Measurements from ENCODE around the gene KIF3B. TPM values are rescaled to one million over a fixed set of nuclear protein-coding genes. Genes with fewer than 3 reads are reported as not detected.
A peak's percentile ranks its signal among the peaks of the same experiment; 100 is the strongest.

KIF3B gene
- total RNA-seq, 1 experiment from 2014 or later = 20.0 TPM

DNA sequence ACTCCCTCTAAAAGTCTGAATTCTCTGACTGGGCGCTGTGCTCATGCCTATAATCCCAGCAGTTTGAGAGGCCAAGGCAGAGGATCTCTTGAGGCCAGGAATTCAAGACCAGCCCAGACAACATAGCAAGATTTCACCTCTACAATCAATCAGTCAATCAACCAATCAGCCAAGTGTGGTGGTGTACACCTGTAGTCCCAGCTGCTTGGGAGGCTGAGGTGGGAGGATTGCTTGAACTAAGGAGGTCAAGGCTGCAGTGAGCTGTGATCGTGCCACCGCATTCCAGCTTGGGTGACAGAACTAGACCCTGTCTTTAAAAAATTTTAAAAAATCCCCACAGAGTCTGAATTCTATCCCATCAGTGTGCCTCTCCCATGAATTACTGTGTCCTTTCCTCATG is 37.9 kb downstream of the KIF3B start:
- H3K9ac ChIP-seq (ENCODE audit: low read length) = no peak overlapping the region
- no peak overlapping the region for H3K4me2 ChIP-seq (ENCODE audit: low read length)
- no peak for TF ChIP-seq EZH2 (IDR thresholded peaks at IDR 0.05; ENCODE audit: low read length, unreplicated experiment)
- TF ChIP-seq EZH2phosphoT487 (IDR thresholded peaks at IDR 0.05; ENCODE audit: borderline replicate concordance, low read length) = no peak
- TF ChIP-seq CTCF (conservative IDR thresholded peaks at IDR 0.05; ENCODE audit: low read depth, low read length) = no peak
- H2AFZ ChIP-seq (ENCODE audit: low read length) = no peak overlapping the region
- H3K9me3 ChIP-seq (ENCODE audit: low read length) = no peaks in the 10 kb centered on the region
- no peak overlapping the region for H3K27ac ChIP-seq (ENCODE audit: low read length)
- no peaks in the 10 kb centered on the region for H3K79me2 ChIP-seq (ENCODE audit: low read length)
- no TSS peak for BruUV-seq (replicated peaks)
- no peaks in the 10 kb centered on the region for H3K27me3 ChIP-seq (ENCODE audit: low read length)
- no peaks in the 10 kb centered on the region for H3F3A ChIP-seq (ENCODE audit: low read length, unreplicated experiment)
- intact Hi-C loops (cut with micrococcal nuclease) = no loop called here
- ChIA-PET CTCF (no interaction called here), POLR2A (ENCODE audit: unreplicated experiment) (no interaction called here)
- H3K36me3 ChIP-seq (ENCODE audit: low read depth, low read length) = peaks cover 21% of the 10 kb centered on the region
- no peaks in the 10 kb centered on the region for H4K20me1 ChIP-seq (ENCODE audit: low read length)
- no peaks in the 10 kb centered on the region for H3K9me2 ChIP-seq (replicated peaks; ENCODE audit: low read length)
- ATAC-seq = no peak
- H3K4me3 ChIP-seq (ENCODE audit: low read length) = no peak overlapping the region
- peaks cover 9% of the 10 kb centered on the region for H3K4me1 ChIP-seq (ENCODE audit: insufficient read depth, low read length)
- DNase-seq = no peak

GRCh38 chr20:32315891-32316290 is 38.4 kb downstream of the KIF3B start:
- no peak overlapping the region for H3K4me2 ChIP-seq (ENCODE audit: low read length)
- DNase-seq = no peak
- H3F3A ChIP-seq (ENCODE audit: low read length, unreplicated experiment) = no peaks in the 10 kb centered on the region
- ATAC-seq = no peak
- H3K36me3 ChIP-seq (ENCODE audit: low read depth, low read length) = peaks cover 18% of the 10 kb centered on the region
- 0 out of 2 replicates have a peak overlapping the region, but pooled peaks have one; percentile 8 for H3K27ac ChIP-seq (ENCODE audit: low read length)
- no peak overlapping the region for H3K4me3 ChIP-seq (ENCODE audit: low read length)
- peaks cover 9% of the 10 kb centered on the region for H3K4me1 ChIP-seq (ENCODE audit: insufficient read depth, low read length)
- no peaks in the 10 kb centered on the region for H3K9me3 ChIP-seq (ENCODE audit: low read length)
- no peak overlapping the region for H3K9ac ChIP-seq (ENCODE audit: low read length)
- CTCF ChIA-PET = no interaction called here
- H3K9me2 ChIP-seq (replicated peaks; ENCODE audit: low read length) = no peaks in the 10 kb centered on the region
- BruUV-seq (replicated peaks) = no TSS peak
- POLR2A ChIA-PET (ENCODE audit: unreplicated experiment) = no interaction called here
- H4K20me1 ChIP-seq (ENCODE audit: low read length) = no peaks in the 10 kb centered on the region
- TF ChIP-seq EZH2 (IDR thresholded peaks at IDR 0.05; ENCODE audit: low read length, unreplicated experiment) (no peak), EZH2phosphoT487 (IDR thresholded peaks at IDR 0.05; ENCODE audit: borderline replicate concordance, low read length) (no peak), CTCF (conservative IDR thresholded peaks at IDR 0.05; ENCODE audit: low read depth, low read length) (no peak)
- intact Hi-C loops (cut with micrococcal nuclease) = no loop called here
- no peaks in the 10 kb centered on the region for H3K27me3 ChIP-seq (ENCODE audit: low read length)
- no peak overlapping the region for H2AFZ ChIP-seq (ENCODE audit: low read length)
- H3K79me2 ChIP-seq (ENCODE audit: low read length) = no peaks in the 10 kb centered on the region

- Histone ChIP-seq H4K20me1 (ENCODE audit: low read length) (no peaks in the 10 kb centered on the region), H3K27ac (ENCODE audit: low read length) (peak overlapping the region; percentile 8; the same call in 1 of the 2 replicates), H3K4me1 (ENCODE audit: insufficient read depth, low read length) (peaks cover 9% of the 10 kb centered on the region), H3K36me3 (ENCODE audit: low read depth, low read length) (peaks cover 18% of the 10 kb centered on the region), H2AFZ (ENCODE audit: low read length) (no peak overlapping the region), H3K79me2 (ENCODE audit: low read length) (no peaks in the 10 kb centered on the region), H3F3A (ENCODE audit: low read length, unreplicated experiment) (no peaks in the 10 kb centered on the region), H3K4me3 (ENCODE audit: low read length) (no peak overlapping the region), H3K9me2 (replicated peaks; ENCODE audit: low read length) (no peaks in the 10 kb centered on the region), H3K4me2 (ENCODE audit: low read length) (no peak overlapping the region), H3K9ac (ENCODE audit: low read length) (no peak overlapping the region), H3K27me3 (ENCODE audit: low read length) (no peaks in the 10 kb centered on the region), H3K9me3 (ENCODE audit: low read length) (no peaks in the 10 kb centered on the region)
- peak; percentile 82 for ATAC-seq
- peak; percentile 80 for DNase-seq
- BruUV-seq (replicated peaks) = no TSS peak
- ChIA-PET CTCF (no interaction called here), POLR2A (ENCODE audit: unreplicated experiment) (no interaction called here)
- TF ChIP-seq EZH2phosphoT487 (IDR thresholded peaks at IDR 0.05; ENCODE audit: borderline replicate concordance, low read length) (no peak), EZH2 (IDR thresholded peaks at IDR 0.05; ENCODE audit: low read length, unreplicated experiment) (no peak), CTCF (conservative IDR thresholded peaks at IDR 0.05; ENCODE audit: low read depth, low read length) (no peak)
- intact Hi-C loops (cut with micrococcal nuclease) = no loop called here
Measured at GRCh38 chr20:32316667-32317066, 39.2 kb downstream of the KIF3B start.
